ENCODE results near the gene EFNA5. TPM values are rescaled to one million over a fixed set of nuclear protein-coding genes. Genes with fewer than 3 reads are reported as not detected.

EFNA5 gene
- total and polyA plus RNA-seq, 2 of the 13 experiments (the other 11 are each of a cell fraction or from before 2014, with no cell fraction given) = not detected

DNA sequence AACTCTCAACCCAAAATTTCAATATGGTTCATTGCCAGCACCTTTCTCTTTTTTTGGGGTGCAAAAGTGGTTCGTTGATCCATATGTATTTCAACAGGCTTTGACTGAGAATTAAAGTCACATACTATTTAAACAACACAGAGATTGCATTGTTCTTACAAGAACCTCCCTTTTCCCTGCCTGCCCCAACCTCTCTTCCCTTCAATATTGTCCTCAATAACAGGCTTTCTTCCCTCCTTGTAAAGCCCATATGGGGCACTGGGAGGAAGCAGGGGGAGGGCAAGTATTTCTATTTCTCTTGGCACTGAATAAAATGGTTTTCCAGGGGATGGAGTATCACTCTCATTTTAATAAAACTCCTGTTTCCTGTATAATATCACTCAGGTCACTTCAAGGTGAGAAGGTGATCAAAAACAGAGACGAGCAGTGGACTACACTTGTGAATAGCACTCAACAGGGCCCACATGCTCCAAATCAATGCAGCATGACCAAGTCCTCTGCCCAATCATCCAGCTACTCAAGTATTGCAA is 65.1 kb downstream of the EFNA5 start (continued):
- TF ChIP-seq, protein P1, sequence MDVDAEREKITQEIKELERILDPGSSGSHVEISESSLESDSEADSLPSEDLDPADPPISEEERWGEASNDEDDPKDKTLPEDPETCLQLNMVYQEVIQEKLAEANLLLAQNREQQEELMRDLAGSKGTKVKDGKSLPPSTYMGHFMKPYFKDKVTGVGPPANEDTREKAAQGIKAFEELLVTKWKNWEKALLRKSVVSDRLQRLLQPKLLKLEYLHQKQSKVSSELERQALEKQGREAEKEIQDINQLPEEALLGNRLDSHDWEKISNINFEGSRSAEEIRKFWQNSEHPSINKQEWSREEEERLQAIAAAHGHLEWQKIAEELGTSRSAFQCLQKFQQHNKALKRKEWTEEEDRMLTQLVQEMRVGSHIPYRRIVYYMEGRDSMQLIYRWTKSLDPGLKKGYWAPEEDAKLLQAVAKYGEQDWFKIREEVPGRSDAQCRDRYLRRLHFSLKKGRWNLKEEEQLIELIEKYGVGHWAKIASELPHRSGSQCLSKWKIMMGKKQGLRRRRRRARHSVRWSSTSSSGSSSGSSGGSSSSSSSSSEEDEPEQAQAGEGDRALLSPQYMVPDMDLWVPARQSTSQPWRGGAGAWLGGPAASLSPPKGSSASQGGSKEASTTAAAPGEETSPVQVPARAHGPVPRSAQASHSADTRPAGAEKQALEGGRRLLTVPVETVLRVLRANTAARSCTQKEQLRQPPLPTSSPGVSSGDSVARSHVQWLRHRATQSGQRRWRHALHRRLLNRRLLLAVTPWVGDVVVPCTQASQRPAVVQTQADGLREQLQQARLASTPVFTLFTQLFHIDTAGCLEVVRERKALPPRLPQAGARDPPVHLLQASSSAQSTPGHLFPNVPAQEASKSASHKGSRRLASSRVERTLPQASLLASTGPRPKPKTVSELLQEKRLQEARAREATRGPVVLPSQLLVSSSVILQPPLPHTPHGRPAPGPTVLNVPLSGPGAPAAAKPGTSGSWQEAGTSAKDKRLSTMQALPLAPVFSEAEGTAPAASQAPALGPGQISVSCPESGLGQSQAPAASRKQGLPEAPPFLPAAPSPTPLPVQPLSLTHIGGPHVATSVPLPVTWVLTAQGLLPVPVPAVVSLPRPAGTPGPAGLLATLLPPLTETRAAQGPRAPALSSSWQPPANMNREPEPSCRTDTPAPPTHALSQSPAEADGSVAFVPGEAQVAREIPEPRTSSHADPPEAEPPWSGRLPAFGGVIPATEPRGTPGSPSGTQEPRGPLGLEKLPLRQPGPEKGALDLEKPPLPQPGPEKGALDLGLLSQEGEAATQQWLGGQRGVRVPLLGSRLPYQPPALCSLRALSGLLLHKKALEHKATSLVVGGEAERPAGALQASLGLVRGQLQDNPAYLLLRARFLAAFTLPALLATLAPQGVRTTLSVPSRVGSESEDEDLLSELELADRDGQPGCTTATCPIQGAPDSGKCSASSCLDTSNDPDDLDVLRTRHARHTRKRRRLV (CRISPR knock-in tag; IDR thresholded peaks at IDR 0.05) = no peak
- TF ChIP-seq ATRX (CRISPR knock-in tag; IDR thresholded peaks at IDR 0.05; ENCODE audit: borderline replicate concordance) (no peak), CAMTA2 (CRISPR knock-in tag; IDR thresholded peaks at IDR 0.05; ENCODE audit: borderline replicate concordance) (no peak)
- TF ChIP-seq, protein P2, sequence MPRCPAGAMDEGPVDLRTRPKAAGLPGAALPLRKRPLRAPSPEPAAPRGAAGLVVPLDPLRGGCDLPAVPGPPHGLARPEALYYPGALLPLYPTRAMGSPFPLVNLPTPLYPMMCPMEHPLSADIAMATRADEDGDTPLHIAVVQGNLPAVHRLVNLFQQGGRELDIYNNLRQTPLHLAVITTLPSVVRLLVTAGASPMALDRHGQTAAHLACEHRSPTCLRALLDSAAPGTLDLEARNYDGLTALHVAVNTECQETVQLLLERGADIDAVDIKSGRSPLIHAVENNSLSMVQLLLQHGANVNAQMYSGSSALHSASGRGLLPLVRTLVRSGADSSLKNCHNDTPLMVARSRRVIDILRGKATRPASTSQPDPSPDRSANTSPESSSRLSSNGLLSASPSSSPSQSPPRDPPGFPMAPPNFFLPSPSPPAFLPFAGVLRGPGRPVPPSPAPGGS (CRISPR knock-in tag; IDR thresholded peaks at IDR 0.05) = no peak
- TF ChIP-seq, protein P3, sequence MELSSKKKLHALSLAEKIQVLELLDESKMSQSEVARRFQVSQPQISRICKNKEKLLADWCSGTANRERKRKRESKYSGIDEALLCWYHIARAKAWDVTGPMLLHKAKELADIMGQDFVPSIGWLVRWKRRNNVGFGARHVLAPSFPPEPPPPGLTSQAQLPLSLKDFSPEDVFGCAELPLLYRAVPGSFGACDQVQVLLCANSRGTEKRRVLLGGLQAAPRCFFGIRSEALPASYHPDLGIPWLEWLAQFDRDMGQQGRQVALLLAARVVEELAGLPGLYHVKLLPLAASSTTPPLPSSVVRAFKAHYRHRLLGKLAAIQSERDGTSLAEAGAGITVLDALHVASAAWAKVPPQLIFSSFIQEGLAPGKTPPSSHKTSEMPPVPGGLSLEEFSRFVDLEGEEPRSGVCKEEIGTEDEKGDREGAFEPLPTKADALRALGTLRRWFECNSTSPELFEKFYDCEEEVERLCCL (CRISPR knock-in tag; IDR thresholded peaks at IDR 0.05; ENCODE audit: borderline replicate concordance) = no peak

Data from HepG2 (cell line).